Karpas-422 (cell line): ENCODE measurements around the gene HNMT. TPM values are rescaled to one million over a fixed set of nuclear protein-coding genes. Genes with fewer than 3 reads are reported as not detected.

Experiments used
- DNase-seq: peaks from one replicate; pipeline ENCODE4 v3.0.0-alpha.2; 2015
- H2AFZ ChIP-seq: fragments of 200-600 bp; sonication (generic); 2 replicates; pipeline ENCODE4 v1.6.1; 2014; ENCODE audit warnings: antibody characterized with exemption, low read length, mixed read lengths
- H3K27ac ChIP-seq: fragments of 200-600 bp; sonication (generic); 2 replicates; pipeline ENCODE4 v1.5.1; 2014; ENCODE audit warnings: mild to moderate bottlenecking, low read length, moderate library complexity
- H3K27me3 ChIP-seq: fragments of 200-600 bp; sonication (generic); 2 replicates; pipeline ENCODE4 v1.6.1; 2014; ENCODE audit warnings: low read length, mixed read lengths
- H3K36me3 ChIP-seq: fragments of 200-600 bp; sonication (generic); 2 replicates; pipeline ENCODE4 v1.6.1; 2014; ENCODE audit warnings: low read length, mixed read lengths; ENCODE audit not compliant: insufficient read depth
- H3K4me1 ChIP-seq: fragments of 200-600 bp; sonication (generic); 2 replicates; pipeline ENCODE4 v1.6.1; 2014; ENCODE audit warnings: mild to moderate bottlenecking, low read length, mixed read lengths
- H3K4me2 ChIP-seq: fragments of 200-600 bp; sonication (generic); 2 replicates; pipeline ENCODE4 v1.6.1; 2014; ENCODE audit warnings: low read length, low read depth, mild to moderate bottlenecking; ENCODE audit not compliant: poor library complexity, severe bottlenecking
- H3K4me3 ChIP-seq: fragments of 200-600 bp; sonication (generic); 2 replicates; pipeline ENCODE4 v1.5.1; 2014; ENCODE audit warnings: mild to moderate bottlenecking, antibody characterized with exemption, low read length, mixed read lengths
- H3K79me2 ChIP-seq: fragments of 200-600 bp; sonication (generic); 2 replicates; pipeline ENCODE4 v1.6.1; 2014; ENCODE audit warnings: mild to moderate bottlenecking, low read length, mixed read lengths
- H3K9ac ChIP-seq: fragments of 200-600 bp; sonication (generic); 2 replicates; pipeline ENCODE4 v1.6.0; 2014; ENCODE audit warnings: low read length
- H3K9me2 ChIP-seq: fragments of 200-600 bp; sonication (generic), shearing (Covaris generic); replicated peaks from 2 replicates; pipeline ENCODE4 v1.6.0; 2014; ENCODE audit warnings: mild to moderate bottlenecking, low read length, moderate library complexity; ENCODE audit not compliant: insufficient read depth
- H3K9me3 ChIP-seq: fragments of 300-700, 200-600 bp; sonication (generic); 2 replicates; pipeline ENCODE4 v1.6.1; 2014; ENCODE audit warnings: low read length, mixed read lengths
- H4K20me1 ChIP-seq: fragments of 200-600 bp; sonication (generic); 2 replicates; pipeline ENCODE4 v1.6.1; 2014; ENCODE audit warnings: mild to moderate bottlenecking, antibody characterized with exemption, low read length, low read depth; ENCODE audit not compliant: insufficient read depth
- total RNA-seq: library from RNA; depleted of rRNA; stranded (reverse); fragments of >200 nt; shearing (Covaris generic); gene quantifications from 2 replicates; pipeline ENCODE4 v1.2.3, GENCODE V29; 2014; ENCODE audit warnings: low replicate concordance

The HNMT gene
- total RNA-seq, 1 experiment from 2014 or later: not detected

GRCh38 chr2:137942833-137943677 lies 21.2 kb upstream of the HNMT start:
- Histone ChIP-seq H3K27ac (no peak overlapping the region), H4K20me1 (no peaks in the 10 kb centered on the region), H3K4me3 (no peak overlapping the region), H3K79me2 (no peaks in the 10 kb centered on the region), H3K4me2 (no peak overlapping the region), H3K9me3 (no peaks in the 10 kb centered on the region), H3K9ac (no peak overlapping the region), H3K9me2 (no peaks in the 10 kb centered on the region), H3K27me3 (no peaks in the 10 kb centered on the region), H3K36me3 (no peaks in the 10 kb centered on the region), H3K4me1 (no peaks in the 10 kb centered on the region), H2AFZ (no peak overlapping the region)
- DNase-seq: no peak

DNA sequence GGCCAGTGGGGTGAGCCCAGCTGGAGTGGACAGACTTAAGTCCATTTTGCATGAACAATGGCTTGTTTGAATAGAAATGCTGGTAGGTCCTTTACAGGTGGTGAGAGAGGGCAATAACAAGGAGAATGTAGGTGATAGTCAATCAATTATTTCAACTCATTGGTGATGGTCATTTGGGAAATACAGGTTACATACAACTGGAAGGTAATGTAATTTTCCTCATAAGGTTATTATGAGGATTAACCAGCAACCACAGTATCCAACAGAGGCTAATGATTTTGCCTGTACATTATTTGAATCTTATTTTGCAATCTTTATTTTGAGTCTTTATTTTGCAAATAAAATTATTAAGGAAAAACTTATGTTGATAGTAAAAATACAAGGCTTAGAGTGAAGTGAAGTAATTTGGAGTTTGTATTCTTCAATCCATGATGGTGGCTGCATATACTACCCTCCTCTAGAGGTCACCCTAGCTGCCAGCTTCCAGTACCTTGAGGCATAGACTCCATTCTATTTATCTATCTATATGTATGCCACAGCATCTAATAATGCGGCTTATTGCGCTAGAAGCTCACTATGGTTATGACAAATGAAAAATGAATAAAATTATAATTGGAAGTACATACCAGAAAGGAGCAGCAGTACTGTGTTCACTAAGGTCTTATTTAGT lies 20.5 kb upstream of the HNMT start:
- Histone ChIP-seq H3K27me3 (no peaks in the 10 kb centered on the region), H3K9ac (no peak overlapping the region), H3K4me2 (no peak overlapping the region)

GRCh38 chr2:137944714-137945113 lies 19.6 kb upstream of the HNMT start:
- Histone ChIP-seq H3K4me2 (no peak overlapping the region), H3K4me3 (no peak overlapping the region), H3K27me3 (no peaks in the 10 kb centered on the region), H3K36me3 (no peaks in the 10 kb centered on the region), H3K9ac (no peak overlapping the region), H4K20me1 (no peaks in the 10 kb centered on the region), H3K4me1 (no peaks in the 10 kb centered on the region), H2AFZ (no peak overlapping the region), H3K9me3 (no peaks in the 10 kb centered on the region), H3K79me2 (no peaks in the 10 kb centered on the region), H3K9me2 (no peaks in the 10 kb centered on the region), H3K27ac (no peak overlapping the region)
- DNase-seq: no peak

More for the DNA sequence above, 20.5 kb upstream of the HNMT start:
- no peaks in the 10 kb centered on the region for H3K79me2 ChIP-seq
- H3K9me2 ChIP-seq: no peaks in the 10 kb centered on the region
- no peaks in the 10 kb centered on the region for H3K4me1 ChIP-seq
- H3K27ac ChIP-seq: no peak overlapping the region
- no peak overlapping the region for H2AFZ ChIP-seq
- H3K36me3 ChIP-seq: no peaks in the 10 kb centered on the region
- H4K20me1 ChIP-seq: no peaks in the 10 kb centered on the region
- H3K4me3 ChIP-seq: no peak overlapping the region
- H3K9me3 ChIP-seq: no peaks in the 10 kb centered on the region
- no peak for DNase-seq

DNA sequence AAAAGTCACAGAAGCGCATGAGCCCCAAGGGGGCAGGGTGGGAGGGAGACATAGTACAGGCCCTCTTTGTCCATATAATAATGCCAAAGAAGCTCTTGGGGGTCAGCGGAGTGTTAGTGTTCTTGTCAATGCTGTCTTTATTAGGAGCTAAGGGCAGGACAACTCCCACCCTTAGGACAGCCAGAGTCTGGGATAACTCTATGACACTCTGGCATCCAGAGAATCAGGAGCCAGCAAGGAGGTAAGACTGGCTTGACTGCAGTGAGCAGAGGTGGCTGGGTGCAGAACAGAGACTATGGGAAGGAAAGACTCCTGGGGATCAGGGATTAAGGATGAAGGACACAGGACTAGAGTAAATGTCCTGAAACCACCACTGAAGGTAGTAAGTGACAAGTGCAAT lies 19.0 kb upstream of the HNMT start:
- no peak for DNase-seq
- Histone ChIP-seq H3K27me3 (no peaks in the 10 kb centered on the region), H3K9ac (no peak overlapping the region), H3K9me3 (no peaks in the 10 kb centered on the region), H3K4me2 (no peak overlapping the region), H3K9me2 (no peaks in the 10 kb centered on the region), H2AFZ (no peak overlapping the region), H3K79me2 (no peaks in the 10 kb centered on the region), H3K27ac (no peak overlapping the region), H3K4me3 (no peak overlapping the region), H3K36me3 (no peaks in the 10 kb centered on the region), H4K20me1 (no peaks in the 10 kb centered on the region), H3K4me1 (no peaks in the 10 kb centered on the region)

GRCh38 chr2:137946227-137946626 lies 18.0 kb upstream of the HNMT start:
- H3K27me3 ChIP-seq: no peaks in the 10 kb centered on the region
- no peaks in the 10 kb centered on the region for H3K4me1 ChIP-seq
- H3K9me2 ChIP-seq: no peaks in the 10 kb centered on the region
- no peak overlapping the region for H3K4me3 ChIP-seq
- H3K27ac ChIP-seq: no peak overlapping the region
- no peaks in the 10 kb centered on the region for H4K20me1 ChIP-seq
- H2AFZ ChIP-seq: no peak overlapping the region
- H3K36me3 ChIP-seq: no peaks in the 10 kb centered on the region
- no peak overlapping the region for H3K9ac ChIP-seq
- no peaks in the 10 kb centered on the region for H3K79me2 ChIP-seq
- DNase-seq: no peak
- no peaks in the 10 kb centered on the region for H3K9me3 ChIP-seq
- H3K4me2 ChIP-seq: no peak overlapping the region

- no peaks in the 10 kb centered on the region for H3K79me2 ChIP-seq
- H3K4me1 ChIP-seq: peaks cover 2% of the 10 kb centered on the region
- no peak for DNase-seq
- H3K9me3 ChIP-seq: no peaks in the 10 kb centered on the region
- no peaks in the 10 kb centered on the region for H3K36me3 ChIP-seq
- no peak overlapping the region for H3K27ac ChIP-seq
- no peaks in the 10 kb centered on the region for H3K9me2 ChIP-seq
- H4K20me1 ChIP-seq: no peaks in the 10 kb centered on the region
- H2AFZ ChIP-seq: no peak overlapping the region
- H3K27me3 ChIP-seq: no peaks in the 10 kb centered on the region; the same call in 1 of the 2 replicates
- no peak overlapping the region for H3K9ac ChIP-seq
- H3K4me2 ChIP-seq: no peak overlapping the region
- H3K4me3 ChIP-seq: no peak overlapping the region
These were observed 17.1 kb upstream of the HNMT start for GRCh38 chr2:137947032-137947727.

GRCh38 chr2:137947728-137948336 lies 16.4 kb upstream of the HNMT start:
- Histone ChIP-seq H3K4me2 (no peak overlapping the region), H3K79me2 (no peaks in the 10 kb centered on the region), H3K9ac (no peak overlapping the region), H3K27me3 (no peaks in the 10 kb centered on the region; the same call in 1 of the 2 replicates), H3K27ac (no peak overlapping the region), H4K20me1 (no peaks in the 10 kb centered on the region), H3K4me3 (no peak overlapping the region), H3K36me3 (no peaks in the 10 kb centered on the region), H3K9me3 (no peaks in the 10 kb centered on the region), H3K9me2 (no peaks in the 10 kb centered on the region), H2AFZ (no peak overlapping the region), H3K4me1 (peaks cover 8% of the 10 kb centered on the region)
- DNase-seq: peak; percentile 76

DNA sequence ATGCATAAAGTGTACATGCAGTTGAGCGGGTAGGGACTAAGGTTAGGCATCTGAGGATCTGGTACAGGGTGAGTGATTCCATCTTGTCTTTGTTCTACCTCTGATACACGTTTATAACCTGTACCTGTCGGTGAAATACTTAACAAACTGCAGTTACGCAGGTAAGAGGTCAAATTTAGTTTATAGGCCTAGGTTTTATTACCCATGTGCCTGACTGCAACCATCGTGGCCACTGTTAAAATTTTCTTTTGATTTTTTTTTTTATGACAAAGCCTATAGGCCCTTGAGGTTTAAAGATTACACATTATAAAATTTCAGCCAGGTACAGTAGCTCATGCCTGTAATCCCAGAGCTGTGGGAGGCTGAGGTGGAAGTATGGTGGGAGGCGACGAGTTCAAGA lies 15.4 kb upstream of the HNMT start:
- Histone ChIP-seq H4K20me1 (no peaks in the 10 kb centered on the region), H3K4me3 (no peak overlapping the region), H3K9me2 (no peaks in the 10 kb centered on the region), H3K36me3 (no peaks in the 10 kb centered on the region), H3K4me1 (peaks cover 8% of the 10 kb centered on the region), H2AFZ (no peak overlapping the region), H3K27ac (no peak overlapping the region), H3K79me2 (no peaks in the 10 kb centered on the region), H3K27me3 (no peaks in the 10 kb centered on the region; the same call in 1 of the 2 replicates), H3K4me2 (no peak overlapping the region), H3K9me3 (no peaks in the 10 kb centered on the region), H3K9ac (no peak overlapping the region)
- DNase-seq: no peak
